GM21717 (cell line): Measurements from ENCODE around the gene TRIM9.
"Not testable (repeated sequence)": the region's sequence is repeated elsewhere in the genome, so short reads cannot be mapped to it uniquely, and the experiment has no call there.

Experiments
- ATAC-seq: cut with Tn5 transposase; IDR thresholded peaks from one replicate; pipeline ENCODE4 v1.9.1; 2021; ENCODE audit warnings: mild to moderate bottlenecking, moderate library complexity; ENCODE audit not compliant: unreplicated experiment

The TRIM9 gene

GRCh38 chr14:51006324-51006723, 88.6 kb downstream of the TRIM9 start:
- no peak for ATAC-seq

GRCh38 chr14:51004801-51005526, 89.9 kb downstream of the TRIM9 start:
- ATAC-seq = no peak

GRCh38 chr14:51004352-51004800, 90.5 kb downstream of the TRIM9 start:
- no peak for ATAC-seq

GRCh38 chr14:51002406-51002999, 92.4 kb downstream of the TRIM9 start:
- no peak for ATAC-seq

GRCh38 chr14:51000566-51000965, 94.3 kb downstream of the TRIM9 start:
- no peak for ATAC-seq

GRCh38 chr14:50999726-51000125, 95.2 kb downstream of the TRIM9 start:
- ATAC-seq = no peak

- ATAC-seq = no peak
These were observed 96.3 kb downstream of the TRIM9 start for GRCh38 chr14:50998612-50999011.

GRCh38 chr14:50997712-50998111, 97.2 kb downstream of the TRIM9 start:
- ATAC-seq = no peak

GRCh38 chr14:50994158-50994557, 100.7 kb downstream of the TRIM9 start:
- not testable (repeated sequence) for ATAC-seq

GRCh38 chr14:50985859-50986331, 109.0 kb downstream of the TRIM9 start:
- no peak for ATAC-seq

- ATAC-seq = no peak
These were observed 109.6 kb downstream of the TRIM9 start for GRCh38 chr14:50985124-50985858.

GRCh38 chr14:50984036-50984710, 110.7 kb downstream of the TRIM9 start:
- no peak for ATAC-seq

- ATAC-seq = no peak
These were observed 114.7 kb downstream of the TRIM9 start for GRCh38 chr14:50979941-50980850.

- peak; percentile 76 for ATAC-seq
These were observed 116.0 kb downstream of the TRIM9 start for GRCh38 chr14:50978888-50979287.

- ATAC-seq = no peak
These were observed 116.4 kb downstream of the TRIM9 start for GRCh38 chr14:50978529-50978871.

- no peak for ATAC-seq
These were observed 116.9 kb downstream of the TRIM9 start for GRCh38 chr14:50977863-50978528.

GRCh38 chr14:50974118-50974517, 120.8 kb downstream of the TRIM9 start:
- no peak for ATAC-seq

- no peak for ATAC-seq
These were observed 122.2 kb downstream of the TRIM9 start for GRCh38 chr14:50972734-50973133.

GRCh38 chr14:50970886-50971781, 123.8 kb downstream of the TRIM9 start:
- ATAC-seq = no peak
